GM12875 (cell line): ENCODE results near the gene GNB5.
A peak's percentile ranks its signal among the peaks of the same experiment; 100 is the strongest.

ENCODE experiments used
- H3K4me3 ChIP-seq: one replicate; pipeline ENCODE4 v1.5.1; 2011; ENCODE audit warnings: low read depth, low read length, control low read depth
- CTCF ChIP-seq: IDR thresholded peaks from 2 replicates; pipeline ENCODE4 v1.5.1; 2011; ENCODE audit warnings: low read depth, mild to moderate bottlenecking, control low read depth, inconsistent platforms, low read length, moderate library complexity, borderline replicate concordance; ENCODE audit not compliant: insufficient read depth

GNB5 gene

DNA sequence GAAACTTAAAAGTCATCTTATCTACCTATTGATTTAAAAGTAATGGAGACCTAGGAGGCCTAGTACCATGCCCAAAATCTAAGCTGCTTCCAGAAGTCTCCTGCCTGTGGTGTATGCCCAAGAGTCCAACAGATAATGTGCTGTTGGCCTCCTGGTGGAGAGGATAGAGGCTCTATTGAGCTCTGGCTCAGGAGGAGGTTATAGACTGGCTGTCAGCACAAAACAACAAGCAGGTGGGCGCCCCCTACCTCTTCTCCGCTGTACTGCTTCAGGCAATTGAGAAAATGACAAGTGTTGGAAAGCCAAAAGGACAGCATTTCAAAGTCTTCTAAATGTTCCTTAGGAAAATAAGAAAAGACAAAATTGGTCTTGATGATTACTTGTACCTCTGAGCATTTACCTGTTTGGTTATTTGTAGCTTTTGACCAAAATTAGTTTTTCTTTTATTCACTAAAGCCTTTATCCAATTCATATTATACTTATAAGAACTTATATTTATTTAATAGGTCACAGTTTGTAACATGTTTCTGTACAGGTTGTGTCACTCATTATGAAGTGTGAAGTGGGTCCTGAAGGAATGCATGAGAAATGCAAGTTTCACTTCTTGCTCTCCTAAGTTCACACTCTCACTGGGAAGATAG lies 17.2 kb upstream of the GNB5 start:
- peak; percentile 86 for TF ChIP-seq CTCF
- H3K4me3 ChIP-seq = no peak overlapping the region

DNA sequence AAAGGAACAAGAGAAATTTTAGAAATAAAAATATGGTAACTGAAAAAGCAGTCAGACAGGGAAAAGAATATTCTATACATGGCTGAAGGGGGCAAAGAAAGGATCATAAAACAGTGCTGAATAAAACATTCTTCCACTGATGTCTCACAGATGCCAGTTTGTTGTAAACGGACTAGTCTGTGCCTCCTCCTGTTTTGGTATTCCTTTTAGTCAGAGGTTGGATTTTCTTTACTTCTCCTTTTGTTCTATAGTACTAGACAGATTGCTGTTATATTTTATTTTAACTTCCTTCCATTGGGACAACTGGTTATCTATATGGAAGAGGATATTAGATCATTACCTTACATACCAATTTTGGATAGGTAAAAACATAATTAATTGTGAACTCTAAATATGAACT lies 16.0 kb upstream of the GNB5 start:
- H3K4me3 ChIP-seq = no peak overlapping the region
- no peak for TF ChIP-seq CTCF

GRCh38 chr15:52206446-52206845 lies 15.3 kb upstream of the GNB5 start:
- no peak for TF ChIP-seq CTCF
- no peak overlapping the region for H3K4me3 ChIP-seq

- H3K4me3 ChIP-seq = no peak overlapping the region
- TF ChIP-seq CTCF = no peak
These were observed 13.5 kb upstream of the GNB5 start for GRCh38 chr15:52204657-52205056.

DNA sequence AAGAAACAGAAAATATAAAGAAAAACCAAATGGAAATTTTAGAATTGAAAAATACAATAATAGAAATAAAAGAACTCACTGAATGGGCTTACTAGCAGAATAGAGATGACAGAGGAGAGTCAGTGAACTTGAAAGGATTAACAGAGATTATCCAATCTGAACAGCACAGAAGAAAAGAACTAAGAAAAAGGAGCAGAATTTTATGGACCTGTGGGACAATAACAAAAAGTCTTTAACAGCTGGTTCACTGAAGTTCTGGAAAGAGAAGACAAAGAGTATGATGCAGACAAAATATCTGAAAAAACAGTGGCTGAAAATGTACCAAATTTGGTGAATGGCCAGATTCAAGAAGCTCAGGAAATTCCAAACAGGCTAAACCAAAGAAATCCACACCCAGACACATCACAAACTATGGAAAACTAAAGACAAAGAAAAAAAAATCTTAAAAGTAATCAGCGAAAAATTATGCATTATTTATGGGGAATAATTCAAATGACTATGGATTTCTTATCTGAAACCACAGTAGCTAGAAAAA lies 9.7 kb upstream of the GNB5 start:
- no peak for TF ChIP-seq CTCF
- no peak overlapping the region for H3K4me3 ChIP-seq

- H3K4me3 ChIP-seq = no peak overlapping the region
- no peak for TF ChIP-seq CTCF
These were observed 8.1 kb upstream of the GNB5 start for GRCh38 chr15:52199271-52199670.

GRCh38 chr15:52196891-52197290 lies 5.7 kb upstream of the GNB5 start:
- no peak for TF ChIP-seq CTCF
- H3K4me3 ChIP-seq = no peak overlapping the region
